ENCODE data around the gene CPNE9. TPM values are rescaled to one million over a fixed set of nuclear protein-coding genes. Genes with fewer than 3 reads are reported as not detected.

CPNE9 gene
- total RNA-seq, 1 experiment from 2014 or later = not detected

DNA sequence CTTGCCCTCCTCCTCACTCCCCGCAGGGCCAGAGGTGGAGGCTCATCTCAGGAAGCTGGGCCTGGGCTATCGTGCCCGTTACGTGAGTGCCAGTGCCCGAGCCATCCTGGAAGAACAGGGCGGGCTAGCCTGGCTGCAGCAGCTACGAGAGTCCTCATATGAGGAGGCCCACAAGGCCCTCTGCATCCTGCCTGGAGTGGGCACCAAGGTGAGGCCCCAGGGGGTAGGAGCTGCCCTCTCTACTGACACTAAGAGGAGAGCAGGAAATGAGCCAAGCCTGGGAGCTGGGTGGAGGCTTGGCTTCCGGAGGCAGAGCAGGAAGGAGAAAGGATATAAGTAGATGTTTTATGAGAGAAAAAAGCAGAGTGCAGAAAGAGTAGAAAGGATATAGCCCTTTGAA lies 51.0 kb downstream of the CPNE9 start:
- H3K27me3 ChIP-seq (replicated peaks; ENCODE audit: control insufficient read depth, insufficient read depth, low read length) = no peaks in the 10 kb centered on the region
- Mint-ChIP-seq H3K36me3 (ENCODE audit: insufficient read depth, unreplicated experiment) (peaks cover 22% of the 10 kb centered on the region), H3K27me3 (ENCODE audit: insufficient read depth, unreplicated experiment) (no peaks in the 10 kb centered on the region), H3K4me1 (ENCODE audit: low read depth, unreplicated experiment) (no peaks in the 10 kb centered on the region), H3K9me3 (ENCODE audit: unreplicated experiment) (no peaks in the 10 kb centered on the region), H3K27ac (ENCODE audit: unreplicated experiment) (no peak overlapping the region), H3K4me3 (ENCODE audit: unreplicated experiment) (no peak overlapping the region)
- ChIA-PET POLR2A (no interaction called here), CTCF (no interaction called here)
- DNase-seq = no peak
- H3K9me3 ChIP-seq = no peaks in the 10 kb centered on the region
- TF ChIP-seq, protein P1, sequence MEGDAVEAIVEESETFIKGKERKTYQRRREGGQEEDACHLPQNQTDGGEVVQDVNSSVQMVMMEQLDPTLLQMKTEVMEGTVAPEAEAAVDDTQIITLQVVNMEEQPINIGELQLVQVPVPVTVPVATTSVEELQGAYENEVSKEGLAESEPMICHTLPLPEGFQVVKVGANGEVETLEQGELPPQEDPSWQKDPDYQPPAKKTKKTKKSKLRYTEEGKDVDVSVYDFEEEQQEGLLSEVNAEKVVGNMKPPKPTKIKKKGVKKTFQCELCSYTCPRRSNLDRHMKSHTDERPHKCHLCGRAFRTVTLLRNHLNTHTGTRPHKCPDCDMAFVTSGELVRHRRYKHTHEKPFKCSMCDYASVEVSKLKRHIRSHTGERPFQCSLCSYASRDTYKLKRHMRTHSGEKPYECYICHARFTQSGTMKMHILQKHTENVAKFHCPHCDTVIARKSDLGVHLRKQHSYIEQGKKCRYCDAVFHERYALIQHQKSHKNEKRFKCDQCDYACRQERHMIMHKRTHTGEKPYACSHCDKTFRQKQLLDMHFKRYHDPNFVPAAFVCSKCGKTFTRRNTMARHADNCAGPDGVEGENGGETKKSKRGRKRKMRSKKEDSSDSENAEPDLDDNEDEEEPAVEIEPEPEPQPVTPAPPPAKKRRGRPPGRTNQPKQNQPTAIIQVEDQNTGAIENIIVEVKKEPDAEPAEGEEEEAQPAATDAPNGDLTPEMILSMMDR (IDR thresholded peaks at IDR 0.05; ENCODE audit: insufficient read depth in 1 of 2, low read depth in 1 of 2, low read length in 1 of 2, severe bottlenecking in 1 of 2, unreplicated experiment in 1 of 2) = no peak
- H3K36me3 ChIP-seq (ENCODE audit: control insufficient read depth, insufficient read depth, low read length) = no peaks in the 10 kb centered on the region; the same call in 1 of the 2 replicates
- peaks cover 4% of the 10 kb centered on the region; the same call in 1 of the 2 replicates for H3K4me1 ChIP-seq
- H3K4me3 ChIP-seq (ENCODE audit: low read depth, low read length) = no peak overlapping the region
- intact Hi-C loops (cut with micrococcal nuclease; ENCODE audit: unreplicated experiment) = no loop called here
- BruUV-seq (replicated peaks) = no TSS peak

DNA sequence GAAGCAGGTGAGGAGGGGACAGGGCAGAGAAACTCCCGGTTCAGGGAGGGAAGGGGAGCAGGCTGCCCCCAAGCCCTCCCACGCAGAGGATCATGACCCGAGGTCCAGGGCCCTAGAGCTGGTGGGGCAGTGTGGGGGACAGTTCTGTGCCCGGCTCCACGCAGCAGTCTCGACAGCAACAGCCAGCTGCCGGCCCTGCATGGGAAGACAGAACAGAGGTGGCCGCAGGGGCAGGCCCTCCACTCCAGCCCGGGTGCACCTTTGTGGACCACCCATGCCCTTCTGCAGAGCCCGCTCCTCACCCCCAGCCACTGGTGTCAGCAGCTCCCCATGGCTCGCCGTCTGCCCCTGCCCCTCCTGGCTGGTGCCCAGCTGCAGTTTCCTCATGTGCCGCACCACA lies 53.8 kb downstream of the CPNE9 start:
- TF ChIP-seq, protein P1 (IDR thresholded peaks at IDR 0.05; ENCODE audit: insufficient read depth in 1 of 2, low read depth in 1 of 2, low read length in 1 of 2, severe bottlenecking in 1 of 2, unreplicated experiment in 1 of 2) = no peak
- H3K9me3 ChIP-seq = no peaks in the 10 kb centered on the region
- H3K36me3 ChIP-seq (ENCODE audit: control insufficient read depth, insufficient read depth, low read length) = no peaks in the 10 kb centered on the region; the same call in 1 of the 2 replicates
- ChIA-PET CTCF (no interaction called here), POLR2A (no interaction called here)
- no peaks in the 10 kb centered on the region for H3K4me1 ChIP-seq
- Mint-ChIP-seq H3K4me3 (ENCODE audit: unreplicated experiment) (no peak overlapping the region), H3K9me3 (ENCODE audit: unreplicated experiment) (no peaks in the 10 kb centered on the region), H3K27me3 (ENCODE audit: insufficient read depth, unreplicated experiment) (no peaks in the 10 kb centered on the region), H3K4me1 (ENCODE audit: low read depth, unreplicated experiment) (no peaks in the 10 kb centered on the region), H3K27ac (ENCODE audit: unreplicated experiment) (no peak overlapping the region), H3K36me3 (ENCODE audit: insufficient read depth, unreplicated experiment) (peaks cover 24% of the 10 kb centered on the region)
- intact Hi-C loops (cut with micrococcal nuclease; ENCODE audit: unreplicated experiment) = no loop called here
- H3K4me3 ChIP-seq (ENCODE audit: low read depth, low read length) = no peak overlapping the region
- no peak for DNase-seq
- no TSS peak for BruUV-seq (replicated peaks)
- H3K27me3 ChIP-seq (replicated peaks; ENCODE audit: control insufficient read depth, insufficient read depth, low read length) = no peaks in the 10 kb centered on the region

DNA sequence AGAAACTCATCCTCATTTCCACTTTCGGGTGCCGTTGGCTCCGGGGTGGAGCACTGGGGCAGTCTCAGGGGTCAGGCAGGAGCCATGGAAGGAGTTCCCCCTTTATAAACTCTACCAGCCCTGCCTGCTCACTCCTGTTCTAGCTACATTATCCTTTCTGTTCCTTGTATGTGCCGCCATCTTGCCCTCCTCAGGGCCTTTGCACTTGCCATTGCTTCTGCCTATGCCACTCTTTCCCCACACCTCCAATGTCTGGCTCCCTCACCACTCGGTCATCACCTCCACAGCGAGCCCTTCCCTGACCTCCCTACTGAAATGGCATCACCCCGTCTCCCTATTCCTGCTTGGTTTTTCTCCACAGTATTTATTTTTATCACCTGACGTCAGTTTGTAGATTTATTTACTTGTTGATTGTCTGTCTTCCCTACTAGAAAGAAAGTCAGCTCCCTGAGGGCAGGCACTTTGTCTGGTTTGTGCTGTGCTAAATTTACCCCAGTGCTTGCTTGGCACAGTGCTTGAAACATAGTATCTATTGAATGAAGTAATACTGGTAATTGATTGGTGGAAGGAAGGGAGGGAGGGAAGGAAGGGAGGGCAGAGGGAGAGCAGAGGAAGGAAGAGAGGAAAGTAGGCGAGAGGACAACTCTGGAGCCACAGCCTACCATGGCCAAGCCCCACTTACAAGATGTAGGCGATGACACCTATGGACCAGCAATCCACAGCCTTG lies 57.3 kb downstream of the CPNE9 start:
- CTCF ChIA-PET = no interaction called here
- Mint-ChIP-seq H3K27me3 (ENCODE audit: insufficient read depth, unreplicated experiment) (no peaks in the 10 kb centered on the region), H3K4me3 (ENCODE audit: unreplicated experiment) (no peak overlapping the region), H3K4me1 (ENCODE audit: low read depth, unreplicated experiment) (no peaks in the 10 kb centered on the region), H3K9me3 (ENCODE audit: unreplicated experiment) (no peaks in the 10 kb centered on the region), H3K36me3 (ENCODE audit: insufficient read depth, unreplicated experiment) (peaks cover 29% of the 10 kb centered on the region), H3K27ac (ENCODE audit: unreplicated experiment) (no peak overlapping the region)
- Histone ChIP-seq H3K27me3 (replicated peaks; ENCODE audit: control insufficient read depth, insufficient read depth, low read length) (no peaks in the 10 kb centered on the region), H3K4me1 (no peaks in the 10 kb centered on the region), H3K4me3 (ENCODE audit: low read depth, low read length) (no peak overlapping the region), H3K36me3 (ENCODE audit: control insufficient read depth, insufficient read depth, low read length) (no peaks in the 10 kb centered on the region; the same call in 1 of the 2 replicates), H3K9me3 (no peaks in the 10 kb centered on the region)
- TF ChIP-seq, protein P1 (IDR thresholded peaks at IDR 0.05; ENCODE audit: insufficient read depth in 1 of 2, low read depth in 1 of 2, low read length in 1 of 2, severe bottlenecking in 1 of 2, unreplicated experiment in 1 of 2) = no peak
- no peak for DNase-seq
- POLR2A ChIA-PET = no interaction called here
- intact Hi-C loops (cut with micrococcal nuclease; ENCODE audit: unreplicated experiment) = no loop called here
- no TSS peak for BruUV-seq (replicated peaks)
